PC-9 (cell line): ENCODE results near the gene LPCAT1. TPM values are rescaled to one million over a fixed set of nuclear protein-coding genes. Genes with fewer than 3 reads are reported as not detected.

Source experiments
- BruUV-seq: library from RNA; stranded (reverse); fragments of 400-500 nt; replicated peaks from 2 replicates; lab custom pipeline; 2021; lab: Mats Ljungman, UMichigan
- CTCF ChIA-PET: fragments of 300-600 bp; sonication (Branson Sonifier 250); formaldehyde crosslinking; loops from one replicate; lab custom pipeline; 2022; ENCODE audit warnings: antibody characterized with exemption; lab: Charles Lee
- POLR2A ChIA-PET: fragments of 300-600 bp; sonication (Branson Sonifier 250); formaldehyde crosslinking; loops from one replicate; lab custom pipeline; 2022; ENCODE audit warnings: antibody characterized with exemption; ENCODE audit not compliant: unreplicated experiment; lab: Charles Lee
- DNase-seq, 2 experiments: peaks; one replicate each; pipeline versions ENCODE4 v3.0.0 to v3.0.0-alpha.2; 2015 to 2022; ENCODE audit warnings: mixed read lengths in 1 of 2
- H2AFZ ChIP-seq: fragments of 200-600 bp; sonication (generic); 2 replicates; pipeline ENCODE4 v1.8.1; 2017; ENCODE audit warnings: antibody characterized with exemption
- H3F3A ChIP-seq: fragments of 200-600 bp; sonication (generic); 2 replicates; pipeline ENCODE4 v1.8.1; 2017; ENCODE audit warnings: antibody characterized with exemption, mild to moderate bottlenecking, low read depth; ENCODE audit not compliant: insufficient read depth
- H3K27ac ChIP-seq: fragments of 200-600 bp; sonication (generic); 2 replicates; pipeline ENCODE4 v1.6.1; 2016; ENCODE audit warnings: mixed run types
- H3K27me3 ChIP-seq: fragments of 200-600 bp; sonication (generic); 2 replicates; pipeline ENCODE4 v1.6.1; 2016; ENCODE audit warnings: low read depth, mixed run types; ENCODE audit not compliant: insufficient read depth
- H3K36me3 ChIP-seq: fragments of 200-600 bp; sonication (generic); 2 replicates; pipeline ENCODE4 v1.6.1; 2016; ENCODE audit warnings: low read depth, mixed run types
- H3K4me1 ChIP-seq: fragments of 200-600 bp; sonication (generic); replicated peaks from 2 replicates; pipeline ENCODE4 v1.6.1; 2016; ENCODE audit warnings: mixed run types; ENCODE audit not compliant: insufficient read depth
- H3K4me2 ChIP-seq: fragments of 200-600 bp; sonication (generic); 2 replicates; pipeline ENCODE4 v1.6.1; 2017; ENCODE audit warnings: mixed run types
- H3K4me3 ChIP-seq: fragments of 200-600 bp; sonication (generic); 2 replicates; pipeline ENCODE4 v1.6.1; 2016; ENCODE audit warnings: mixed run types
- H3K79me2 ChIP-seq: fragments of 200-600 bp; sonication (generic); 2 replicates; pipeline ENCODE4 v1.6.1; 2017; ENCODE audit warnings: low read depth, mixed run types
- H3K9me2 ChIP-seq: fragments of 200-600 bp; sonication (generic); 2 replicates; pipeline ENCODE4 v1.8.1; 2017; ENCODE audit warnings: mild to moderate bottlenecking; ENCODE audit not compliant: insufficient read depth
- H3K9me3 ChIP-seq: fragments of 200-600 bp; sonication (generic); 2 replicates; pipeline ENCODE4 v1.8.1; 2016; ENCODE audit warnings: low read depth; ENCODE audit not compliant: insufficient read depth
- H4K20me1 ChIP-seq: fragments of 200-600 bp; sonication (generic); 2 replicates; pipeline ENCODE4 v1.8.1; 2017; ENCODE audit not compliant: insufficient read depth
- EZH2 ChIP-seq: fragments of 200-600 bp; sonication (generic); IDR thresholded peaks from 2 replicates; pipeline ENCODE4 v1.8.0; 2017; ENCODE audit warnings: antibody characterized with exemption, low read depth
- intact Hi-C: fragments of 100-400 bp; cut with micrococcal nuclease; formaldehyde crosslinking; loops from one replicate; pipeline ENCODE4 v1.10.0; 2022; ENCODE audit not compliant: unreplicated experiment
- total RNA-seq: library from RNA; stranded (reverse); gene quantifications from 2 replicates; pipeline ENCODE4 v1.2.3, GENCODE V29; 2021
- TF ChIP-seq, protein P1 (sequence below): fragments of 200-600 bp; sonication (generic); conservative IDR thresholded peaks from 2 replicates; pipeline ENCODE4 v1.6.1; 2017; ENCODE audit warnings: mixed run types, antibody characterized with exemption, mild to moderate bottlenecking, moderate library complexity

The LPCAT1 gene
- total RNA-seq, 1 experiment from 2014 or later: 96.1 TPM

- Histone ChIP-seq H3K79me2 (no peaks in the 10 kb centered on the region), H3F3A (no peaks in the 10 kb centered on the region), H3K9me2 (no peaks in the 10 kb centered on the region), H3K27ac (no peak overlapping the region), H3K9me3 (no peaks in the 10 kb centered on the region), H3K4me2 (no peak overlapping the region), H2AFZ (no peak overlapping the region), H4K20me1 (no peaks in the 10 kb centered on the region; the same call in 1 of the 2 replicates), H3K27me3 (peaks cover 85% of the 10 kb centered on the region), H3K4me3 (no peak overlapping the region), H3K36me3 (no peaks in the 10 kb centered on the region), H3K4me1 (no peaks in the 10 kb centered on the region)
- TF ChIP-seq EZH2: no peak
- TF ChIP-seq, protein P1, sequence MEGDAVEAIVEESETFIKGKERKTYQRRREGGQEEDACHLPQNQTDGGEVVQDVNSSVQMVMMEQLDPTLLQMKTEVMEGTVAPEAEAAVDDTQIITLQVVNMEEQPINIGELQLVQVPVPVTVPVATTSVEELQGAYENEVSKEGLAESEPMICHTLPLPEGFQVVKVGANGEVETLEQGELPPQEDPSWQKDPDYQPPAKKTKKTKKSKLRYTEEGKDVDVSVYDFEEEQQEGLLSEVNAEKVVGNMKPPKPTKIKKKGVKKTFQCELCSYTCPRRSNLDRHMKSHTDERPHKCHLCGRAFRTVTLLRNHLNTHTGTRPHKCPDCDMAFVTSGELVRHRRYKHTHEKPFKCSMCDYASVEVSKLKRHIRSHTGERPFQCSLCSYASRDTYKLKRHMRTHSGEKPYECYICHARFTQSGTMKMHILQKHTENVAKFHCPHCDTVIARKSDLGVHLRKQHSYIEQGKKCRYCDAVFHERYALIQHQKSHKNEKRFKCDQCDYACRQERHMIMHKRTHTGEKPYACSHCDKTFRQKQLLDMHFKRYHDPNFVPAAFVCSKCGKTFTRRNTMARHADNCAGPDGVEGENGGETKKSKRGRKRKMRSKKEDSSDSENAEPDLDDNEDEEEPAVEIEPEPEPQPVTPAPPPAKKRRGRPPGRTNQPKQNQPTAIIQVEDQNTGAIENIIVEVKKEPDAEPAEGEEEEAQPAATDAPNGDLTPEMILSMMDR: no peak
- BruUV-seq: no TSS peak
- ChIA-PET POLR2A (no interaction called here), CTCF (no interaction called here)
- intact Hi-C loops: loop anchor here (10.0 kb wide), 1 partner anchor 240 kb away; the partner anchor contains the start of gene SLC6A19
- no peak for DNase-seq
Observed at GRCh38 chr5:1444361-1445189, 79.2 kb downstream of the LPCAT1 start.

DNA sequence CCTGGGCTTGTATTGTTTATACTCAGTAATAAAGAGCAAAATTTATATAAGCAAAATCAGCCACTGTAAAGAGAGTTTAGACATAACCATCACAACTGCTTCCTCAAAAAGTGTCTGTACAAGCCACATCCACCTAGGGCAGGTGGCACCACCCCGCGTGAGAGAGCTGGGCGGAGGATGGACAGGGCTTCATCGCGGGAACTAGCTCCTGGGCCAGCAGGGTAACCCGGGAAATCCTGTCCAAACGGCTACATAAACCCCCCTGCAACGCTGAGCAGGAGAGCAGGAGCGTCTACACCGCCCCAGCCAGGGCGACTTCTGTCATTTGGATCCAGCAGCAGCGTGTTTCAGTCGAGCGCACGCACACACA, 79.8 kb downstream of the LPCAT1 start:
- no peaks in the 10 kb centered on the region for H3F3A ChIP-seq
- H3K27me3 ChIP-seq: peaks cover 83% of the 10 kb centered on the region
- no peaks in the 10 kb centered on the region for H3K4me1 ChIP-seq
- H3K9me2 ChIP-seq: no peaks in the 10 kb centered on the region
- no peaks in the 10 kb centered on the region for H3K9me3 ChIP-seq
- no peak overlapping the region for H2AFZ ChIP-seq
- ChIA-PET CTCF (no interaction called here), POLR2A (no interaction called here)
- H3K4me3 ChIP-seq: no peak overlapping the region
- H4K20me1 ChIP-seq: no peaks in the 10 kb centered on the region; the same call in 1 of the 2 replicates
- no peaks in the 10 kb centered on the region for H3K79me2 ChIP-seq
- intact Hi-C loops: loop anchor here (10.0 kb wide), 1 partner anchor 239 kb away; the partner anchor contains the start of gene SLC6A19
- TF ChIP-seq, protein P1: no peak
- TF ChIP-seq EZH2: no peak
- no TSS peak for BruUV-seq
- no peak overlapping the region for H3K4me2 ChIP-seq
- no peak for DNase-seq
- no peak overlapping the region for H3K27ac ChIP-seq
- H3K36me3 ChIP-seq: no peaks in the 10 kb centered on the region

DNA sequence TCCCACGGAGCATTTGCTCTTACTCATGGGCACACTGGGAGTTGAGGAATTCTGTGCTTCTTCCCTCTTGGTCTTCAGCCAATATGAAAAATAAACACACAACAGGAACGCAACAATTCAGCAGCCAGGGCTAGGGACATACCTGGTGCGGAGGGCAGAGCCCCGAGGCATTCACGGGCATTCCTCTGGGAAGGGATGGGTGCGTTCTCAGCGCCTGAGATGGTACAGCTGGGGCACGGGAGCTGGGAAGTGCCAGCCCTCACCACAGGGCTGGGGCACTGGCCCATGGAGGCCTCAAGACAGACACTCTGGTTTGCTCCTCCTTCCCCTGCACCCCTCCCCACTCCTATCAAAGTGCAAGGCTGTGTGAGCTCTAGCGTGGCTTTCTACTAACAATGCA, 80.6 kb downstream of the LPCAT1 start:
- no peaks in the 10 kb centered on the region for H3F3A ChIP-seq
- no peaks in the 10 kb centered on the region for H3K9me2 ChIP-seq
- peak in 1 of 2 experiments; percentile 26 for DNase-seq
- H2AFZ ChIP-seq: no peak overlapping the region
- POLR2A ChIA-PET: no interaction called here
- H3K9me3 ChIP-seq: no peaks in the 10 kb centered on the region
- H3K4me3 ChIP-seq: no peak overlapping the region
- no peaks in the 10 kb centered on the region for H3K4me1 ChIP-seq
- intact Hi-C loops: loop anchor here (10.0 kb wide), 1 partner anchor 238 kb away; the partner anchor contains the start of gene SLC6A19
- TF ChIP-seq, protein P1: no peak
- no peak for TF ChIP-seq EZH2
- no TSS peak for BruUV-seq
- no peaks in the 10 kb centered on the region for H3K36me3 ChIP-seq
- H3K79me2 ChIP-seq: no peaks in the 10 kb centered on the region
- H3K27me3 ChIP-seq: peaks cover 83% of the 10 kb centered on the region
- no peak overlapping the region for H3K27ac ChIP-seq
- CTCF ChIA-PET: no interaction called here
- H3K4me2 ChIP-seq: no peak overlapping the region
- H4K20me1 ChIP-seq: no peaks in the 10 kb centered on the region; the same call in 1 of the 2 replicates
